ENCODE results near the gene DIDO1. TPM values are rescaled to one million over a fixed set of nuclear protein-coding genes. Genes with fewer than 3 reads are reported as not detected.
"Not testable (repeated sequence)": the region's sequence is repeated elsewhere in the genome, so short reads cannot be mapped to it uniquely, and the experiment has no call there.

The DIDO1 gene
- total RNA-seq, 2 donors from 2014 or later = 34.7 to 37.5 TPM

GRCh38 chr20:62875419-62876361 lies 50.6 kb downstream of the DIDO1 start:
- H3K9me3 ChIP-seq = no peaks in the 10 kb centered on the region
- H3K27me3 ChIP-seq = no peaks in the 10 kb centered on the region
- peaks cover 10% of the 10 kb centered on the region for H3K36me3 ChIP-seq
- H3K4me1 ChIP-seq = peaks cover 0 to 23% of the 10 kb centered on the region in 2 donors
- peak overlapping the region; percentile 68 to 75 for H3K27ac ChIP-seq
- DNase-seq (ENCODE audit: low spot score) = peak; percentile 93
- peak in 1 of 2 donors; percentile 62 for TF ChIP-seq CTCF (IDR thresholded peaks at IDR 0.05)
- peak overlapping the region in 1 of 2 donors; percentile 25 for H3K4me3 ChIP-seq

- H3K27ac ChIP-seq = no peak overlapping the region
- H3K4me3 ChIP-seq = no peak overlapping the region
- no peaks in the 10 kb centered on the region for H3K27me3 ChIP-seq
- TF ChIP-seq CTCF (IDR thresholded peaks at IDR 0.05) = no peak
- H3K9me3 ChIP-seq = no peaks in the 10 kb centered on the region
- H3K36me3 ChIP-seq = peaks cover 3% of the 10 kb centered on the region
- peaks cover 0 to 23% of the 10 kb centered on the region in 2 donors for H3K4me1 ChIP-seq
- no peak for DNase-seq (ENCODE audit: low spot score)
Observed at GRCh38 chr20:62874964-62875344, 51.4 kb downstream of the DIDO1 start.

- H3K9me3 ChIP-seq, H3K27me3 ChIP-seq, H3K36me3 ChIP-seq, H3K4me3 ChIP-seq: not testable (repeated sequence)
- peak overlapping the region; percentile 48 to 57 for H3K27ac ChIP-seq
- DNase-seq (ENCODE audit: low spot score) = peak; percentile 89
- peaks cover 0 to 23% of the 10 kb centered on the region in 2 donors for H3K4me1 ChIP-seq
- peak; percentile 28 to 75 for TF ChIP-seq CTCF (IDR thresholded peaks at IDR 0.05)
Observed at GRCh38 chr20:62873681-62874031, 52.6 kb downstream of the DIDO1 start.

- H3K27ac ChIP-seq = no peak overlapping the region
- peaks cover 0 to 23% of the 10 kb centered on the region in 2 donors for H3K4me1 ChIP-seq
- no peaks in the 10 kb centered on the region for H3K27me3 ChIP-seq
- H3K9me3 ChIP-seq = no peaks in the 10 kb centered on the region
- TF ChIP-seq CTCF (IDR thresholded peaks at IDR 0.05) = no peak
- H3K4me3 ChIP-seq = no peak overlapping the region
- no peaks in the 10 kb centered on the region for H3K36me3 ChIP-seq
- DNase-seq (ENCODE audit: low spot score) = no peak
Observed at GRCh38 chr20:62873280-62873679, 53.0 kb downstream of the DIDO1 start.

- TF ChIP-seq CTCF (IDR thresholded peaks at IDR 0.05) = no peak
Observed at GRCh38 chr20:62872862-62873261, 53.4 kb downstream of the DIDO1 start.

More at GRCh38 chr20:62872862-62873261, 53.4 kb downstream of the DIDO1 start:
- DNase-seq (ENCODE audit: low spot score) = no peak
- Histone ChIP-seq H3K27me3 (no peaks in the 10 kb centered on the region), H3K4me3 (no peak overlapping the region), H3K27ac (no peak overlapping the region), H3K36me3 (no peaks in the 10 kb centered on the region), H3K9me3 (no peaks in the 10 kb centered on the region), H3K4me1 (peaks cover 0 to 23% of the 10 kb centered on the region in 2 donors)
